Activated T-cell treated with anti-CD3 and anti-CD28 coated beads, Interleukin-2, amount 50 U/mL, for 1 hour (primary cell): Measurements from ENCODE around the gene VPS4B.
"Not testable (repeated sequence)": the region's sequence is repeated elsewhere in the genome, so short reads cannot be mapped to it uniquely, and the experiment has no call there.

Experiments used
- DNase-seq: peaks from one replicate; pipeline ENCODE4 v3.0.0-alpha.2; 2020

Gene VPS4B

GRCh38 chr18:63366213-63367052 lies 55.8 kb downstream of the VPS4B start:
- DNase-seq = peak; percentile 73

GRCh38 chr18:63365876-63366212 lies 56.4 kb downstream of the VPS4B start:
- DNase-seq = no peak

GRCh38 chr18:63363951-63364350 lies 58.3 kb downstream of the VPS4B start:
- no peak for DNase-seq

GRCh38 chr18:63363420-63363819 lies 58.9 kb downstream of the VPS4B start:
- not testable (repeated sequence) for DNase-seq

GRCh38 chr18:63356272-63356896 lies 65.9 kb downstream of the VPS4B start:
- no peak for DNase-seq

GRCh38 chr18:63350230-63350629 lies 72.0 kb downstream of the VPS4B start:
- DNase-seq = no peak

GRCh38 chr18:63348508-63349136 lies 73.7 kb downstream of the VPS4B start:
- no peak for DNase-seq

- DNase-seq = no peak
Measured at GRCh38 chr18:63346480-63347183, 75.6 kb downstream of the VPS4B start.

GRCh38 chr18:63346031-63346430 lies 76.2 kb downstream of the VPS4B start:
- no peak for DNase-seq

GRCh38 chr18:63344918-63345317 lies 77.4 kb downstream of the VPS4B start:
- DNase-seq = no peak

GRCh38 chr18:63344263-63344662 lies 78.0 kb downstream of the VPS4B start:
- no peak for DNase-seq

GRCh38 chr18:63342206-63342605 lies 80.1 kb downstream of the VPS4B start:
- DNase-seq = peak; percentile 44

GRCh38 chr18:63339920-63340484 lies 82.3 kb downstream of the VPS4B start:
- DNase-seq = no peak
